22Rv1 (cell line): ENCODE results near the gene PRDM15.
"Not testable (repeated sequence)": the region's sequence is repeated elsewhere in the genome, so short reads cannot be mapped to it uniquely, and the experiment has no call there.

ENCODE experiments used
- H3K27ac ChIP-seq: fragments of 450-650 bp; 2 replicates; pipeline ENCODE4 v1.5.1; 2017
- ZFX ChIP-seq: fragments of 450-650 bp; IDR thresholded peaks from 2 replicates; pipeline ENCODE4 v1.6.1; 2017; ENCODE audit warnings: antibody characterized with exemption, borderline replicate concordance
- TF ChIP-seq, protein P1 (sequence below): fragments of 450-650 bp; IDR thresholded peaks from 2 replicates; pipeline ENCODE4 v1.5.1; 2017; ENCODE audit warnings: mild to moderate bottlenecking

The PRDM15 gene

DNA sequence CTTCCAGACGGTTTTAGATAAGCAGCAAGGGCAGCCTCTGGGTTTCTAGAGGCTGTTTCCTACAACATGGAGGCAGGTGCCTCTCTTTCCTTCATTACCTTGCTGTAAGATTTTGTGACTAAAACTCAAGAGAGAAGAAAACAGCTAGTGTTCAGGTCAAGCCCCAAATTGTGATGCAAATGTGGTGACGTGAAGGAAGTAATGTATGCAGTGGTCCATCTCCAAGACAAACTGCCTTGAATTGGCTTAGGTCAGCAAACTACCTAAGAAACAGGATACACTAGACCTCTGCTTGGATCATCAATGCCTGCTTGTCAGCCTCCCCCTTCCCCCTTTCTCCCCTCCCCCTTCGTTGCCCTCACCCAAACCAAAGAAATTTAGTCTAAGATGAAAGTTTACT is 83.4 kb downstream of the PRDM15 start:
- TF ChIP-seq, protein P1, sequence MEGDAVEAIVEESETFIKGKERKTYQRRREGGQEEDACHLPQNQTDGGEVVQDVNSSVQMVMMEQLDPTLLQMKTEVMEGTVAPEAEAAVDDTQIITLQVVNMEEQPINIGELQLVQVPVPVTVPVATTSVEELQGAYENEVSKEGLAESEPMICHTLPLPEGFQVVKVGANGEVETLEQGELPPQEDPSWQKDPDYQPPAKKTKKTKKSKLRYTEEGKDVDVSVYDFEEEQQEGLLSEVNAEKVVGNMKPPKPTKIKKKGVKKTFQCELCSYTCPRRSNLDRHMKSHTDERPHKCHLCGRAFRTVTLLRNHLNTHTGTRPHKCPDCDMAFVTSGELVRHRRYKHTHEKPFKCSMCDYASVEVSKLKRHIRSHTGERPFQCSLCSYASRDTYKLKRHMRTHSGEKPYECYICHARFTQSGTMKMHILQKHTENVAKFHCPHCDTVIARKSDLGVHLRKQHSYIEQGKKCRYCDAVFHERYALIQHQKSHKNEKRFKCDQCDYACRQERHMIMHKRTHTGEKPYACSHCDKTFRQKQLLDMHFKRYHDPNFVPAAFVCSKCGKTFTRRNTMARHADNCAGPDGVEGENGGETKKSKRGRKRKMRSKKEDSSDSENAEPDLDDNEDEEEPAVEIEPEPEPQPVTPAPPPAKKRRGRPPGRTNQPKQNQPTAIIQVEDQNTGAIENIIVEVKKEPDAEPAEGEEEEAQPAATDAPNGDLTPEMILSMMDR, result no peak
- TF ChIP-seq ZFX, result no peak
- no peak overlapping the region for H3K27ac ChIP-seq

DNA sequence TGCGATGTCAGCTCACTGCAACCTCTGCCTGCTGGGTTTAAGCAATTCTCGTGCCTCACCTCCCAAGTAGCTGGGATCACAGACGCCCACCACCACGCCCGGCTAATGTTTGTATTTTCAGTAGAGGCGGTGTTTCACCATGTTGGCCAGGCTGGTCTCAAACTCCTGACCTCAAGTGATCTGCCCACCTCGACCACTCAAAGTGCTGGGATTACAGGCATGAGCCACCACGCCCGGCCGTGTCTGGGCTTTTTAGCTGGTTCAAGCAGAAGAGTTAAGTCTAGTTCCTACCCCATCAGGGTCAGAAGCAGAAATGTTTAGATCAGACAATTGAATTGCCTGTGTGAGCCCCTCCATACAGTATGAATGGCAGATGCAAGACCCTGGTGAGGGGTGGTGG is 84.5 kb downstream of the PRDM15 start:
- no peak overlapping the region for H3K27ac ChIP-seq
- TF ChIP-seq, protein P1, result no peak
- TF ChIP-seq ZFX, result no peak

DNA sequence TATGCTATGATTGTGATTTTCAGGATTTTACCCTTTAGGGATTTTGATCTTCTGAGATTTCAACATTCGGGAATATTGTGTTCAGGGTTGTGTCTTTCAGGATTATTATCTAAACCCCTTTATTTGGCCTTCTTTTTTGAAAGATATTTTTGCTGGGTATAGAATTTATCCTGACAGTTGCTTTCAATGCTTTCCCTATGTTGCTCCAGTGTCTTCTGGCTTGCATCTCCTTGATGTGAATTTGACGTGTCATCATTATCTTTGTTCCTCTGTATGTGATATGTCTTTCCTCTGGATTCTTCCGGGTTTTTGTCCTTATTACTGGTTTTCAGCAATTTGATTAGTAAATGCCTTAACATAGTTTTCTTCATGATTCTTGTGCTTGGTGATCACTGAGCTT is 86.4 kb downstream of the PRDM15 start:
- no peak for TF ChIP-seq ZFX
- TF ChIP-seq, protein P1, result no peak
- no peak overlapping the region for H3K27ac ChIP-seq

DNA sequence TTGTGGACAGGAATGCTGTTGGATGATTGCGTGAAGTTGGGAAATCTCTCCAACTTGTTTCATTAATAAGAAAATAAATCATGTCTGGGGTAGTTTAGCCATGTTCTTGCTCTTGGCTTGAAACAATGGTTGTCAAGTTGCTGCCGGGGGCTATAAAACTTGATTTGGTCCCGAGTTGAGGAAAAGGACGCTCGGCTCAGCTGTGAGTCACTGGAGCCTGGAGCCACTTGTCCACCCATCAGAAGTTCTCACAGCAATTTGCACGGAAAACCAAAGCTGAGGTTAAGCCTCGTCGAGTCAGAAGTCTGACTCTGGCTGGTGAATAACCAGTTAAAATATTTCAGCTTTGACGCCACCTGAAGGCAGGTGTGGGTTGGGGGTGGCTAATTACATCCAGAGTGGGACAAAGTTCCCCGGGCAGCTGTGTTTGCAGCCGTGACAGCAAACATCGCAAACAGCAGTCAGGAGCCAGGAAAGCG is 92.6 kb downstream of the PRDM15 start:
- no peak for TF ChIP-seq ZFX
- TF ChIP-seq, protein P1, result no peak
- no peak overlapping the region for H3K27ac ChIP-seq

DNA sequence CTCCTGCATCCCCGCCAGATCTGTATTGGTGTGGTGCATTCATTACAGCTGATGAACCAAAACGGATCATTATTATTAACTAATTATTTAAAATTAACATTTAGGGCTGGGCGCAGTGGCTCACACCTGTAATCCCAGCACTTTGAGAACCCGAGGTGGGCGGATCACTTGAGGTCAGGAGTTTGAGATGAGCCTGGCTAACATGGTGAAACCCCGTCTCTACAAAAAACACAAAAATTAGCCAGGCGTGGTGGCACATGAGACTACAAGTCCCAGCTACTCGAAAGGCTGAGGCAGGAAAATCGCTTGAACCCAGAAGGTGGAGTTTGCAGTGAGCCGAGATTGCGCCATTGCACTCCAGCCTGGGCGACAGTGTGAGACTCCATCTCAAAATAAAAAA is 93.9 kb downstream of the PRDM15 start:
- H3K27ac ChIP-seq, result not testable (repeated sequence)

DNA sequence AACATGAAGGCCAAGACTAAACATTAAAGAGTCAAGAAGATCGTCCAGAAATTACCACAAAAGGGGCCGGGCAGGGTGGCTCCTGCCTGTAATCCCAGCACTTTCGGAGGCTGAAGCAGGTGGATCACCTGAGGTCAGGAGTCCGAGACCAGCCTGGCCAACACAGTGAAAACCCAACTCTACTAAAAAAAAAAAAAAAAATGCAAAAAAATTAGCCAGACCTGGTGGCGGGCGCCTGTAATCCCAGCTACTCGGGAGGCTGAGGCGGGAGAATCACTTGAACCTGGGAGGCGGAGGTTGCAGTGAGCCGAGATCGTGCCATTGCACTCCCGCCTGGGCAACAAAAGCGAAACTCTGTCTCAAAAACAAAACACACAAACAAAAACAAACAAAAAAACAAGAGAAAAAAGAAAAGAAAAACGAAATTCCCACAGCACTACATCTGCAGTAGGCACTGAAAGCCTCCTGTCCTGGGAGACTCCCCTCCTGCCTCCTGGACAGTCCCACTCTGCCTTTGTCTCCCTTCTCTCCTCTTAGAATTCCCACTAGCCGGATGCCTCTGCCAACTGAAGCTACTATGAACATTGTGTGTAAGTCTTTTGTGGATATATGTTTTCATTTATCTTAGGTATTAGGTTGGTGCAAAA is 94.6 kb downstream of the PRDM15 start:
- no peak overlapping the region for H3K27ac ChIP-seq
- TF ChIP-seq, protein P1, result no peak
- no peak for TF ChIP-seq ZFX

DNA sequence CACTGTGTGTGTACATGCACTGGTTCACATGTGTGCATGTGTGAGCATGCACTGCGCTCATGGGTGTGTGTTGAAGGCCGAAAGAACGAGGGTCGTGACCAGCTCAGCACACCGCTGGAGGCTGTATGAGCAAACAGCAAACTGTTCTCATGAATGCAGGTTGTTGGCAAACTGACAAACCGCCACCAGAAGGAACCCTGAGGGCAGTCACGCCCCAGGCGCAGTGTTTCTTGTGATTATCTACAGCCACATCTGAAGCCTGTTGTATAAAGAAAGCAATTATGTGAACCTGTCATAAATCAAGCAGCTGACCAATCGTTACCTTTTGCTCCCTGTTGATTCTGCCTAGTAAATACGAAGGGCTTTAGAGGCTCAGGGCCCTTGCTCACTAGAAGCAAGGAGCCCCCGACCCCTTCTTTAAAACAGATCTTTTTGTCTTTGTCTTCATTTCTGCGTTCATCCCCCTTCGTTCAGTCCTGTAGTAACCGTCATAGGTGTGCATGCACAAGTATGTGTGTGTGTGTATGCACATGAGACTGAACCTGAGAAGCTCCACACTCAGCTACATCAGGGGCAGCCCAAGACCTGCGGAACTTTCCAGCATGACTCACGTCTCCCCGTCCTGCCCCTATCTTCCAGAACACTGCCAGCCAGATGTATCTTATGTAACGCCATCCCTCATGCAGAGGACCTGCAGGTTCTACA is 95.5 kb downstream of the PRDM15 start:
- H3K27ac ChIP-seq, result peak overlapping the region; percentile 33; the same call in 1 of the 2 replicates
- TF ChIP-seq, protein P1, result no peak
- no peak for TF ChIP-seq ZFX
